ENCODE data around the gene NAALADL1.

The NAALADL1 gene

GRCh38 chr11:65083134-65083833 lies 24.9 kb upstream of the NAALADL1 start:
- H3K4me3 ChIP-seq (replicated peaks in 1 of 2; ENCODE audit: low read depth in 2 of 2, low read length in 2 of 2), result peak overlapping the region; percentile 81 to 91
- no peak for TF ChIP-seq CTCF (IDR thresholded peaks at IDR 0.05; ENCODE audit: low read depth, low read length)
- DNase-seq (ENCODE audit: low read depth in 2 of 2), result no peak

DNA sequence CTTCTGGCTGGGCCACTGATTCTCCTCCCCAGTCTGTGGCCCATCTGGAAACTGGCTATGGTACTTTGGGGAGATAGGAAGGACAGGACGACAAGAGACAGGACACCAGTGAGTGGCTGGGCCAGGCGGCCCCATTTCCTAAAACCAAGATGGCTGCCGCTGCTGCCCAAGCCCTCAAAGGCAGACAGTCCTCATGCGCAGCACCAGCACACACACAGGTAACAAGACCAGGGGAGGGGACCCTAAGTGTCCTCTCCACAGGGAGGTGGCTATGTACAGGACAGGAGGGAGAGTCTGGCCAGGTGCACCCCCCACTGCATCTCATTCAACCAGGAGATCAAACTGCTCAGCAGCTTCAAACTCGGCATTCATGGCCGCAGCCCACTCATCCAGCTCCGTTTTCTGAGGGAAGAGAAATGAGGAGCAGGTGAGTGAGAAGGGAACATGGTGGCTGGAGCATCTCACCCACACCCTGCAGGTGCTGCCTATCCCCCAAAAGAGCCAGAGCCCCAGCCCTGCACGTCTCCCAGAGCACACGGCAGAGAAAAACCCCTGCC lies 20.5 kb upstream of the NAALADL1 start:
- no peak overlapping the region for H3K4me3 ChIP-seq (replicated peaks in 1 of 2; ENCODE audit: low read depth in 2 of 2, low read length in 2 of 2)
- DNase-seq (ENCODE audit: low read depth in 2 of 2), result no peak
- TF ChIP-seq CTCF (IDR thresholded peaks at IDR 0.05; ENCODE audit: low read depth, low read length), result no peak

DNA sequence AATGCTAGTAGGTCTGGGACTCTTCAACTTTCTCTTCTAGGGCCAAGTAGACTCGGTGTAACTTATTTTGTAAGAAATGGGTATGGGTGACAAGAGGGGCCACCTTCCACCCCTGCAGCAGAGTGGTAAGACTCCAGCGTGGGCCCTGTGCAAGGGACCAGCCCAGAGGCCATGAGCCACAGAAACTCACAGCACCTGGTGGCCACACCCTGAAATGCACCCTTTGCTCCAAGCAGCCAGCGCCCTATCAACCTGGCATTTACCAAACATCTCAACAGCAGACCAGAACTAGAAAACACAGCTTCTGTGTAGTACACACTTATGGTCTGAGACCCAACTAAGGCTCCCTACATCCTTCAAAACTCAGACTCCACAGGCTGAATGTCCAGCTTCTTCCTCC lies 19.8 kb upstream of the NAALADL1 start:
- H3K4me3 ChIP-seq (replicated peaks in 1 of 2; ENCODE audit: low read depth in 2 of 2, low read length in 2 of 2), result no peak overlapping the region
- peak; percentile 35 to 47 for DNase-seq (ENCODE audit: low read depth in 2 of 2)
- peak; percentile 66 for TF ChIP-seq CTCF (IDR thresholded peaks at IDR 0.05; ENCODE audit: low read depth, low read length)

DNA sequence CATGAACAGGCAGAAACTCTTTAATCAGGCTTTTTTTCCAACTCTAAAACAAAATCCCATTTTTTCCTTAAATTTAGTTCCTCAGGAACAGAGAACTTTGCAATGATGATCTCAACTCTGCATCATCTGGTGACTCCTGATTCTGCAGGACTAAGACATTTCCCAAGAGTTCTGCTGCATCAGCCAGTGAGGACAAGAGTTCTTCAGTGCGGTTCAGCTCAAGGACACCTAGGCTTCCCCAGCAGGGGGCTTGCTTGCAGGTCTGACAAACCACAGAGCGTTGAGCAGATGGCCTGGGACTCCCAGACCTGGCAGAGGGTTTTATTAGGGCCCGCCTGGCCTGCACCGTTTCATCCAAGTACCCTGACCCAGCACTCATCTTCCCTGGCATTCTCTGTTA lies 19.1 kb upstream of the NAALADL1 start:
- peak in 1 of 2 donors; percentile 24 for DNase-seq (ENCODE audit: low read depth in 2 of 2)
- no peak for TF ChIP-seq CTCF (IDR thresholded peaks at IDR 0.05; ENCODE audit: low read depth, low read length)
- H3K4me3 ChIP-seq (replicated peaks in 1 of 2; ENCODE audit: low read depth in 2 of 2, low read length in 2 of 2), result no peak overlapping the region

- TF ChIP-seq CTCF (IDR thresholded peaks at IDR 0.05; ENCODE audit: low read depth, low read length), result no peak
- no peak overlapping the region for H3K4me3 ChIP-seq (replicated peaks in 1 of 2; ENCODE audit: low read depth in 2 of 2, low read length in 2 of 2)
- DNase-seq (ENCODE audit: low read depth in 2 of 2), result no peak
Measured at GRCh38 chr11:65072631-65072966, 14.2 kb upstream of the NAALADL1 start.

DNA sequence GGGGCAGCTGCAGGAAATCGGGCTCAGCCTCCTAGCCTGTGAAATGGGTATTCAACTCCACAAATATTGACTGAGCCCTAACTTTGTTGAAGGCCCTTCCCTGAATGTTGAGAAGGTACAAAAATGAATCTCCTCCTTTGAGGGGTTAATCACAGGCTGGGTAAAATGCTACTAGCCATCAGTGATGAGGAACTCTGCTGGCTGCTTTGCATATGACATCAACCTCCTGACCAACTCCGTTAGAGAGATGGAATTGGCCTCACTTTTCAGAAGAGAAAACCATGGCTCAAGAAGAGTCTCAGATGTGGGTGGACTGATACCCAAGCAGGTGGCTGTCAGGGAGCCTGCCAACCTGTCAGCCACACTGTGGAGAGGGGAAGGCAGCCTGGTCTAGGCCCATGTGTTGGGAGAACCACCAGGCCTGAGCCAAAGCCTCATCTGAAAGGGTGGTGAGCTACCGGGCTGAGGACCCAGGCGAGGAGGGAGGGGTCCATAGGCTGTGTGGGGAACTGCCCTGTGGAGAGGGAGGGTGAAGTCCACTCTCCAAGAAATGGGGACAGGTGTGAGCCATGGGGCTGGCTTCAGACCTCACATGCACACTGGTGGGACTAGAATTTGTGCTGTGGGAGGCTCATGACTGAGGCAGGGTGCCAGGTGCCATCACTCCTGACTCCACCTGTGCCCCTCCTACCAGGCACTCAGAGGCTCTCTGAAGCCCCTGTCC lies 13.7 kb upstream of the NAALADL1 start:
- no peak for DNase-seq (ENCODE audit: low read depth in 2 of 2)
- TF ChIP-seq CTCF (IDR thresholded peaks at IDR 0.05; ENCODE audit: low read depth, low read length), result no peak

More for the DNA sequence above, 13.7 kb upstream of the NAALADL1 start:
- H3K4me3 ChIP-seq (replicated peaks in 1 of 2; ENCODE audit: low read depth in 2 of 2, low read length in 2 of 2), result no peak overlapping the region

Measured in cardiac fibroblast (primary cell).